ENCODE results near the gene SRA1.
A peak's percentile ranks its signal among the peaks of the same experiment; 100 is the strongest.

The SRA1 gene

GRCh38 chr5:140554454-140554853, 2.8 kb downstream of the SRA1 start:
- peaks cover 13 to 23% of the 10 kb centered on the region in 2 donors for H3K4me1 ChIP-seq (ENCODE audit: control insufficient read depth in 2 of 2, insufficient read depth in 2 of 2, low read length in 2 of 2)
- H3K9me3 ChIP-seq (ENCODE audit: control insufficient read depth in 2 of 2, low read length in 2 of 2), result no peaks in the 10 kb centered on the region
- peaks cover 24 to 28% of the 10 kb centered on the region in 2 donors for H3K36me3 ChIP-seq (ENCODE audit: control insufficient read depth in 2 of 2, insufficient read depth in 2 of 2, low read length in 2 of 2)
- no peak overlapping the region for H3K27ac ChIP-seq (ENCODE audit: low read depth in 2 of 2, low read length in 2 of 2)
- no peak overlapping the region for H3K9ac ChIP-seq (ENCODE audit: low read depth in 1 of 2, low read length in 2 of 2)
- H3K4me3 ChIP-seq (ENCODE audit: low read length in 2 of 2), result no peak overlapping the region
- H3K27me3 ChIP-seq (ENCODE audit: control insufficient read depth in 2 of 2, insufficient read depth in 2 of 2, low read length in 2 of 2), result no peaks in the 10 kb centered on the region

- H3K36me3 ChIP-seq (ENCODE audit: control insufficient read depth in 2 of 2, insufficient read depth in 2 of 2, low read length in 2 of 2), result peaks cover 24 to 33% of the 10 kb centered on the region in 2 donors
- H3K4me1 ChIP-seq (ENCODE audit: control insufficient read depth in 2 of 2, insufficient read depth in 2 of 2, low read length in 2 of 2), result peaks cover 21 to 31% of the 10 kb centered on the region in 2 donors
- H3K27me3 ChIP-seq (ENCODE audit: control insufficient read depth in 2 of 2, insufficient read depth in 2 of 2, low read length in 2 of 2), result no peaks in the 10 kb centered on the region
- H3K27ac ChIP-seq (ENCODE audit: low read depth in 2 of 2, low read length in 2 of 2), result no peak overlapping the region
- no peak overlapping the region for H3K9ac ChIP-seq (ENCODE audit: low read depth in 1 of 2, low read length in 2 of 2)
- no peak overlapping the region for H3K4me3 ChIP-seq (ENCODE audit: low read length in 2 of 2)
- H3K9me3 ChIP-seq (ENCODE audit: control insufficient read depth in 2 of 2, low read length in 2 of 2), result no peaks in the 10 kb centered on the region
These were observed 3.6 kb downstream of the SRA1 start for GRCh38 chr5:140553657-140554056.

GRCh38 chr5:140551872-140552271, 5.4 kb downstream of the SRA1 start:
- Histone ChIP-seq H3K9ac (ENCODE audit: low read depth in 1 of 2, low read length in 2 of 2) (no peak overlapping the region), H3K4me1 (ENCODE audit: control insufficient read depth in 2 of 2, insufficient read depth in 2 of 2, low read length in 2 of 2) (peaks cover 38 to 42% of the 10 kb centered on the region in 2 donors), H3K36me3 (ENCODE audit: control insufficient read depth in 2 of 2, insufficient read depth in 2 of 2, low read length in 2 of 2) (peaks cover 24 to 33% of the 10 kb centered on the region in 2 donors), H3K9me3 (ENCODE audit: control insufficient read depth in 2 of 2, low read length in 2 of 2) (no peaks in the 10 kb centered on the region), H3K27ac (ENCODE audit: low read depth in 2 of 2, low read length in 2 of 2) (no peak overlapping the region), H3K4me3 (ENCODE audit: low read length in 2 of 2) (no peak overlapping the region), H3K27me3 (ENCODE audit: control insufficient read depth in 2 of 2, insufficient read depth in 2 of 2, low read length in 2 of 2) (no peaks in the 10 kb centered on the region)

- Histone ChIP-seq H3K4me3 (ENCODE audit: low read length in 2 of 2) (no peak overlapping the region), H3K4me1 (ENCODE audit: control insufficient read depth in 2 of 2, insufficient read depth in 2 of 2, low read length in 2 of 2) (peaks cover 40 to 44% of the 10 kb centered on the region in 2 donors), H3K9me3 (ENCODE audit: control insufficient read depth in 2 of 2, low read length in 2 of 2) (no peaks in the 10 kb centered on the region), H3K27me3 (ENCODE audit: control insufficient read depth in 2 of 2, insufficient read depth in 2 of 2, low read length in 2 of 2) (no peaks in the 10 kb centered on the region), H3K36me3 (ENCODE audit: control insufficient read depth in 2 of 2, insufficient read depth in 2 of 2, low read length in 2 of 2) (peaks cover 24 to 33% of the 10 kb centered on the region in 2 donors), H3K9ac (ENCODE audit: low read depth in 1 of 2, low read length in 2 of 2) (peak overlapping the region in 1 of 2 donors; percentile 96), H3K27ac (ENCODE audit: low read depth in 2 of 2, low read length in 2 of 2) (peak overlapping the region; percentile 99 to 100)
These were observed 6.9 kb downstream of the SRA1 start for GRCh38 chr5:140550147-140551079.

- Histone ChIP-seq H3K9ac (ENCODE audit: low read depth in 1 of 2, low read length in 2 of 2) (peak overlapping the region in 1 of 2 donors; percentile 96), H3K36me3 (ENCODE audit: control insufficient read depth in 2 of 2, insufficient read depth in 2 of 2, low read length in 2 of 2) (peaks cover 30 to 35% of the 10 kb centered on the region in 2 donors), H3K27ac (ENCODE audit: low read depth in 2 of 2, low read length in 2 of 2) (peak overlapping the region; percentile 99 to 100), H3K27me3 (ENCODE audit: control insufficient read depth in 2 of 2, insufficient read depth in 2 of 2, low read length in 2 of 2) (no peaks in the 10 kb centered on the region), H3K4me1 (ENCODE audit: control insufficient read depth in 2 of 2, insufficient read depth in 2 of 2, low read length in 2 of 2) (peaks cover 39 to 43% of the 10 kb centered on the region in 2 donors), H3K4me3 (ENCODE audit: low read length in 2 of 2) (no peak overlapping the region), H3K9me3 (ENCODE audit: control insufficient read depth in 2 of 2, low read length in 2 of 2) (no peaks in the 10 kb centered on the region)
These were observed 7.8 kb downstream of the SRA1 start for GRCh38 chr5:140549237-140550144.

GRCh38 chr5:140548791-140549190, 8.5 kb downstream of the SRA1 start:
- Histone ChIP-seq H3K36me3 (ENCODE audit: control insufficient read depth in 2 of 2, insufficient read depth in 2 of 2, low read length in 2 of 2) (peaks cover 33 to 36% of the 10 kb centered on the region in 2 donors), H3K4me3 (ENCODE audit: low read length in 2 of 2) (peak overlapping the region in 1 of 2 donors; percentile 80), H3K27me3 (ENCODE audit: control insufficient read depth in 2 of 2, insufficient read depth in 2 of 2, low read length in 2 of 2) (no peaks in the 10 kb centered on the region), H3K9ac (ENCODE audit: low read depth in 1 of 2, low read length in 2 of 2) (peak overlapping the region; percentile 74 to 96), H3K9me3 (ENCODE audit: control insufficient read depth in 2 of 2, low read length in 2 of 2) (no peaks in the 10 kb centered on the region), H3K27ac (ENCODE audit: low read depth in 2 of 2, low read length in 2 of 2) (peak overlapping the region; percentile 99 to 100), H3K4me1 (ENCODE audit: control insufficient read depth in 2 of 2, insufficient read depth in 2 of 2, low read length in 2 of 2) (peaks cover 39 to 43% of the 10 kb centered on the region in 2 donors)

GRCh38 chr5:140548300-140548688, 9.0 kb downstream of the SRA1 start:
- Histone ChIP-seq H3K36me3 (ENCODE audit: control insufficient read depth in 2 of 2, insufficient read depth in 2 of 2, low read length in 2 of 2) (peaks cover 33 to 37% of the 10 kb centered on the region in 2 donors), H3K27ac (ENCODE audit: low read depth in 2 of 2, low read length in 2 of 2) (peak overlapping the region; percentile 99 to 100), H3K27me3 (ENCODE audit: control insufficient read depth in 2 of 2, insufficient read depth in 2 of 2, low read length in 2 of 2) (no peaks in the 10 kb centered on the region), H3K9me3 (ENCODE audit: control insufficient read depth in 2 of 2, low read length in 2 of 2) (no peaks in the 10 kb centered on the region), H3K4me3 (ENCODE audit: low read length in 2 of 2) (peak overlapping the region; percentile 74 to 80), H3K9ac (ENCODE audit: low read depth in 1 of 2, low read length in 2 of 2) (peak overlapping the region; percentile 74 to 96), H3K4me1 (ENCODE audit: control insufficient read depth in 2 of 2, insufficient read depth in 2 of 2, low read length in 2 of 2) (peaks cover 40 to 43% of the 10 kb centered on the region in 2 donors)

- Histone ChIP-seq H3K9ac (ENCODE audit: low read depth in 1 of 2, low read length in 2 of 2) (peak within 1 kb of the TSS; percentile 74 to 96), H3K9me3 (ENCODE audit: control insufficient read depth in 2 of 2, low read length in 2 of 2) (no peaks in the 10 kb centered on the region), H3K36me3 (ENCODE audit: control insufficient read depth in 2 of 2, insufficient read depth in 2 of 2, low read length in 2 of 2) (peaks cover 33 to 41% of the 10 kb centered on the region in 2 donors), H3K27me3 (ENCODE audit: control insufficient read depth in 2 of 2, insufficient read depth in 2 of 2, low read length in 2 of 2) (no peaks in the 10 kb centered on the region), H3K4me1 (ENCODE audit: control insufficient read depth in 2 of 2, insufficient read depth in 2 of 2, low read length in 2 of 2) (peaks cover 44 to 46% of the 10 kb centered on the region in 2 donors), H3K4me3 (ENCODE audit: low read length in 2 of 2) (peak within 1 kb of the TSS; percentile 74 to 80), H3K27ac (ENCODE audit: low read depth in 2 of 2, low read length in 2 of 2) (peak within 1 kb of the TSS; percentile 99 to 100)
These were observed 9.6 kb downstream of the SRA1 start, which contains the start of gene EIF4EBP3 for GRCh38 chr5:140547508-140548299. Gene EIF4EBP3, plus strand, starts transcription at chr5:140547662. Its CDS starts 76 bp downstream, at chr5:140547738.

GRCh38 chr5:140546851-140547507, 10.3 kb downstream of the SRA1 start:
- H3K4me3 ChIP-seq (ENCODE audit: low read length in 2 of 2), result peak overlapping the region; percentile 74 to 80
- peaks cover 44 to 46% of the 10 kb centered on the region in 2 donors for H3K4me1 ChIP-seq (ENCODE audit: control insufficient read depth in 2 of 2, insufficient read depth in 2 of 2, low read length in 2 of 2)
- H3K9me3 ChIP-seq (ENCODE audit: control insufficient read depth in 2 of 2, low read length in 2 of 2), result no peaks in the 10 kb centered on the region
- H3K27me3 ChIP-seq (ENCODE audit: control insufficient read depth in 2 of 2, insufficient read depth in 2 of 2, low read length in 2 of 2), result no peaks in the 10 kb centered on the region
- H3K36me3 ChIP-seq (ENCODE audit: control insufficient read depth in 2 of 2, insufficient read depth in 2 of 2, low read length in 2 of 2), result peaks cover 33 to 42% of the 10 kb centered on the region in 2 donors
- H3K27ac ChIP-seq (ENCODE audit: low read depth in 2 of 2, low read length in 2 of 2), result peak overlapping the region; percentile 99 to 100
- peak overlapping the region; percentile 54 to 96 for H3K9ac ChIP-seq (ENCODE audit: low read depth in 1 of 2, low read length in 2 of 2)

All from mucosa of rectum (tissue), 2 donors.